GM18505 (cell line): Measurements from ENCODE around the gene MRPL52.
"Not testable (repeated sequence)": the region's sequence is repeated elsewhere in the genome, so short reads cannot be mapped to it uniquely, and the experiment has no call there.

ENCODE experiments used
- ATAC-seq: cut with Tn5 transposase; IDR thresholded peaks from one replicate; pipeline ENCODE4 v1.9.1; 2021; ENCODE audit not compliant: unreplicated experiment
- POLR2A ChIP-seq: IDR thresholded peaks from 4 replicates; pipeline ENCODE4 v1.6.1; 2011; ENCODE audit warnings: borderline replicate concordance; ENCODE audit not compliant: insufficient read depth, insufficient read length; ENCODE audit errors: extremely low read depth

Gene MRPL52

DNA sequence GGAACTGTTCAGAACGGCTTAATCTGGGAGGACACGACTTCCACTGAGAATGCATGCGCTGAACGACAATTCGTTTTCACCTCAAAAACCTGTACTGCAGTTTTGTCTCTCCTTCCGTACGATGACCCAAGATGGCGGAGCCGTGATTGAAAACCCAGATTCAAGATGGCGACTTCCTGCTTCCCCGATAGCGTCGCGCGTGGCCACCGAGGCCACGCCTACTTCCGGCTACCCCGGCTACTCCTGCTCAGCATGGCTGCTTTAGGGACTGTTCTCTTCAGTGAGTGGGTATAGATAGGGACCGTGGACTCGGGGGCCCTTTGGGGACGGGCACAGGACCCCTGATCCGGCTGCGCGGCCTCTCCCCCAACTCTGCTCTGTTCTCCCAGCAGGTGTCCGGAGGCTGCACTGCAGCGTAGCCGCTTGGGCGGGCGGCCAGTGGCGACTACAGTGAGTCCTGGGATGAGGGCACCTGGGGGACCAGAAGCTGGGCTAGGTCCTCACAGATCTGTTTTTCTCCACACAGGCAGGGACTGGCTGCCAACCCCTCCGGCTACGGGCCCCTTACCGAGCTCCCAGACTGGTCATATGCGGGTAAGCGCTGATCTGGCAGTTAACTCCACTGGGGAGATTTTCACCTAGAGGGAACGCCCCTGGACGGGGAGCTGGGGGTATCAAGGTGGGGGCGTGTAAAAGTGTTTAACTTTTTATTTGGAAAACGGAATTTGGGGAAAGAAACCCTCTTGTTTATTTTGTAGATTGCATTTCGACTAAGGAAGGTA, at the start of gene MRPL52:
MRPL52 (plus strand) TSS at position 227 of the 782 bp plus-strand sequence; CDS start at position 253, 26 bp downstream.
- ATAC-seq, result peak; percentile 79
- TF ChIP-seq POLR2A, result peak; percentile 80

DNA sequence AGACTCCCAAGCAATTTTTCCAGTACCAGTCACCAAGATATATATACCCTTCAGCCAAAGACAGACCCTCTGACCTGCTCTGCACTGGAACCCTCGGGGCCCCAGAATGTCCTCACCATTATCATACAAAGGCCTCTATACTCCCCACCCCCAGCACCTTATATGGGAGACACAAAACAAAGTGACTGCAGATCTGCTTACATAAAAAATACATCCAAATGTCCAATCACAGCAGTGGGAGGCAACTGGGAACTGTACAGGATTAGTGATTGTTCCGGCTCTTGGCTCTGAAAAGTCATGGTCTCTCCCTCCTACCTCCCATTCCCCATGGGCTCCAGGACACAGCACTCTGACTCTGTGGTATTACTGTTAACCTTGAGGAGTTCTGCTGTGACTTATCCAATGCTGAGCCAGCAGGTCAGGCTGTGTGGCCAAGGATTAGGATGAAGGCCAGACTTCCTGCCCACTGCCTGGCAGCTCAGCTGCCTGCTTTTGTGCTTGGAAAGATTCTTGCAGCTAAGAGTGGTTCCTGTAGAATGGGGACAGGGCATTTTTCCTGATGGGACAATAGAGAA, 49.5 kb upstream of the MRPL52 start:
- no peak for TF ChIP-seq POLR2A
- no peak for ATAC-seq

DNA sequence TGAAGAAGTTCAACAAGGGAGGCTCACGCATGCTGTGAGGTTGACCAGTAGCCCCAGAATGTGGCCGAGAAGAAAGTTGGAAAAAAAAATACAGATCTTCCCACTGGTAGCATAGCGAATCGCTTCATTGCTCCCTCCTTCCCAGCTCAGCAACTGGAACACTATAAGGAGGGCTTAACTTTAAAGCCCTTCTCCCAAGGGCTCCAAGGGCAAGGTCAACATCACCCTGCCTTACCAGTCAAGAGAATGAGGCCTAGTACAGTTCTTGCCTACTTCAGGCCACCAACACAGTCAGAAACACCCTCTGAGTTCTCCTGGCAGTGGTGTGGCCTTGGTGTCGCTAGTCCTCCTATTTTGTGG, 48.8 kb upstream of the MRPL52 start:
- no peak for TF ChIP-seq POLR2A
- ATAC-seq, result no peak

DNA sequence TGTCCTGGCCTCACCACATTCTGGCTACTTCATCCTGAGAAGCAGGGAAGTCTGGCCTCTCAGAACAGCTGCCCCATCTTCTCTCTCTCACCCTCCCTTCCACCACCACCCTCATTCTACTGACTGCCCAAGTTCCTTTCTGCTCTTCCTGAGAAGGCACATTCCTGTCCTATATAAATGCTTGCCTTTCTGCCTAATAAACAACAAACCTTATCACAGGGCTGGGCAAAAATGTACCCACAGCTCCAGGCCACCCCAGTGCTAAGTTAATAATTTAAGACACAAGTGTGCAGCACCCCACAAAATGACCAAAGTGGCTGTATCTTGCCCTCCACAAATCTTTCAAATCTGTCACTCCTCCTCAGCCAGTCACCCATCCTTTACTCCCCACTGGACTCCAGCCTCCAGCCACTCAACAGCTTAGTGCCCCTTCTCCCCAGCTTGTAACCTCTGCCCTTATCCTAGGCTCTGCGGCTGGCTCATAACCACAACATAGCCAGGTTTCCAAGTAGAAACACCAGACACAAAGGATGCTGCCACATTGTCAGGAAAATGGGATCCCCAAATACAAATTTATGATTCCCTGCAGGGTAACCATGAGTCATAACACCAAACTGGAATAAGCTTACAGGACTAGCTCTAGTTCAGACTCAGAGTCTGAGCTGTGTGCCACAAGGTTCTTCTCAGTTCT, 48.2 kb upstream of the MRPL52 start:
- TF ChIP-seq POLR2A, result no peak
- ATAC-seq, result no peak

DNA sequence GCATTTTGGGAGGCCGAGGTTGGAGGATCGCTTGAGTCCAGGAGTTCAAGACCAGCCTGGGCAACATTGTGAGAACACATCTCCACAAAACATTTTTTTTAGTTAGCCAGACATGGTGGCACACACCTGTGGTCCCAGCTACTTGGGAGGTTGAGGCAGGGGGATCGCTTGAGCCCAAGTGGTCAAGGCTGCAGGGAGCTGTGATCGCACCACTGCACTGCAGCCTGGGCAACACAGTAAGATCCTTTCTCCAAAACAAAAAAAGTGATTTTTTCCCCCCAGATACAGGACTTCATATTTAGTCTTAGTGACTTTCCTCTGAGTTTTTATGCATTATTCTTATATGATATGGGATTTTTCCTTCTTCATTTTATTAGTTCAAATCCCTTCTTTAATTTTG, 43.0 kb upstream of the MRPL52 start:
- ATAC-seq, result no peak
- no peak for TF ChIP-seq POLR2A

DNA sequence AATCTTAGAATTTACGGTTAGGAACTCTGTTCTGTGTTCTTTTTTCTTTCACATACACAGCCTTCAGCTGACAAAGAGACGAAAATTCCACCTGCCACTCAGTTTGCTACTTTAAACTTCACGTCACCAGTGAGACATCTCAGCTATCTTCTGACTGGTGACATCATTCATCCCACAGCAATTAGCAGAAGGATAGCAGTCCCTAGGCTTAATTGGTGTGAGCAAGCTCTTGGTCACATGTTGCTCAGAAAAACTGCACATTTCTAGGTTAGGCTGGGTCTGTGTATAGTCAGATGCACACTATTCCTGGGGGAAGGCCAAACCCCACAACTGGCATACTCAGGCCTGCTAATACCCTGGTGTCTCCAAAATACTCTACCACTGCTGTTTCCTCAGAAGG, 38.4 kb upstream of the MRPL52 start:
- ATAC-seq, result no peak
- no peak for TF ChIP-seq POLR2A

DNA sequence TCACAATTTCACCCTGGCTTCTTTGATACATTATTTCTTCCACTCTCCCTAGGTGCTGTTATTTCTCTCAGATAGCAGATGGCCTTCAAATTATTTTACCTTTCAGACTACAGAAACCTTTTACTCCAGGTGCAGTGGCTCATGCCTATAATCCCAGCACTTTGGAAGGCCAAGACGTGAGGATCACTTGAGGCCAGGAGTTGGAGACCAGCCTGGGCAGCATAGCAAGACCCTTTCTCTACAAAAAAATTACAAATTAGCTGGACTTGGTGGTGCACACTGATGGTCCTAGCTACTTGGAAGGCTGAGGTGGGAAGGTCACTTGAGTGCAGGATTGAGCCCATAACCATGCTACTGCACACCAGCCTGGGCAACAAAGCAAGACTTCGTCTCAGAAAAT, 37.5 kb upstream of the MRPL52 start:
- no peak for ATAC-seq
- TF ChIP-seq POLR2A, result no peak

DNA sequence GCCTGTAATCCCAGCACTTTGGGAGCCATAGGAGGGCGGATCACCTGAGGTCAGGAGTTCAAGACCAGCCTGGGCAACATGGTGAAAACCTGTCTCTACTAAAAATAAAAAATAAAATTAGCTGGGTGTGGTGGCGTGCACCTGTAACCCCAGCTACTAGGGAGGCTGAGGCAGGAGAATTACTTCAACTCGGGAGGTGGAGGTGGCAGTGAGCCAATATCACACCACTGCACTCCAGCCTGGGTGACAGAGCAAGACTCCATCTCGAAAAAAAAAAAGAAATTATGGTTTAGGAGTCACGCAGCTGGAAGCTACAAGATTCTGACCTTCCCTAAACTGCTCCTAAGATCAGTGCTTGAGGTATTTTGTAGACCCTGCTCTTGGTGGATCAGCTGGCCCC, 36.1 kb upstream of the MRPL52 start:
- ATAC-seq, result not testable (repeated sequence)

DNA sequence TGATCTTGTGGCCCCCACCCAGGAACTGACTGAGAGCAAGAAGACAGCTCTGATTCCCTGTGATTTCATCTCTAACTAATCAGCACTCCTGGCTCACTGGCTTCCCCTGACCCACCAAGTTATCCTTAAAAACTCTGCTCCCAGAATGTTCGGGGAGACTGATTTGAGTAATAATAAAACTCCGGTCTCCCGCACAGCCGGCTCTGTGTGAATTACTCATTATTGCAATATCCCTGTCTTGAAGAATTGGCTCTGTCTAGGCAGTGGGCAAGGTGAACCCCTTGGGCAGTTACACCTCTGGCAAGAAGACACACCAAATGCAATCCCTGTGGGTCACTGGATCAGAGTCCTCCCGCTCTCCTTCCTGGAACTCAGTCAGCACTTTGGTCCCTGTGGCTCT, 35.7 kb upstream of the MRPL52 start:
- TF ChIP-seq POLR2A, result no peak
- no peak for ATAC-seq

DNA sequence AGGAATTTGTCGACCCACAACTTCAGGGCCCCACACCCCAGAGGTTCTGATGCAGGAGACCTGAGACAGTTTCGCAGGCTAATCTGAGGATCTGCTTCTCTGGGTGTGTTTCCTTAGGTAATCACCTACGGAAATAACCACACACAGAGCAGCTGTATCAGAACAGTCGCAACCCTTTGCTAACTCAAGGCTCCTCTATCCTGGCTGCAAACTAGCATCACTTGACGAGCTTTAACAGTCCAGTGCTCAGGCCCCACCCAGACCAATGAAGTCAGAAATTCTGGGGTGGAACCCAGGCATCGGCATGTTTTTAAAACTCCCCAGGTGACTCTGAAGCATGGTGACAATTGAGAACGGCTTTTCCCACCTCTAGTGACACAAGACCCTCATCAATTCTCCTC, 35.1 kb upstream of the MRPL52 start:
- peak; percentile 49 for ATAC-seq
- TF ChIP-seq POLR2A, result peak; percentile 57

DNA sequence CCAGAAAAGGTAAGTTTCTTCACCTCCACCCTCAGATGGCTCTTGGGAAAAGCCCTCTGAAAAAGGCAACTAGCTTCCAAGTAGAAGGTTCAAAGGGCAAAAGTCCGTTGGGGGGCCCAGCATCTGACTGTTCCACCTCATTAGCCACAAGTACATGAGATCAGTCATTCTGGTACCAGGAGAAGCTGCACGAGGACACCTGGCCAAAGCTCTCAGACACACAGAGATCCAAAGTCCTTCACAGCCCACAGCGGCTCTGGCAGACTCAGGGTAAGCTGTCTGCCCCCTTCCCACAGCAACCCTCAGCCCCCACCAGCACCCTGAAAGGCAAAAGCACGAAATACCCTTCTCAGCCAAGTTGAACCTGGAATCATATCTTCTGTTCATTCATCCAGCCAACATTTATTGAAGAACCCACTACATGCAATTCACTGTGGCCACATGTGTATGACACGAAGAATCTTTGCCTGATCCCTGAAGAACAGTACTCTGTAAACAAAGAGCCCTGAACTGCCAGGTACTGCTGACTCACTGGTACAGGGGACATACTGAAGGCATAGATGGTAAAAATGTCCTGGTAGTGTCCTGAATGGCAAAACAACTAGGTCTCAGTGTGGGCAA, 33.5 kb upstream of the MRPL52 start:
- no peak for ATAC-seq
- TF ChIP-seq POLR2A, result peak; percentile 44

DNA sequence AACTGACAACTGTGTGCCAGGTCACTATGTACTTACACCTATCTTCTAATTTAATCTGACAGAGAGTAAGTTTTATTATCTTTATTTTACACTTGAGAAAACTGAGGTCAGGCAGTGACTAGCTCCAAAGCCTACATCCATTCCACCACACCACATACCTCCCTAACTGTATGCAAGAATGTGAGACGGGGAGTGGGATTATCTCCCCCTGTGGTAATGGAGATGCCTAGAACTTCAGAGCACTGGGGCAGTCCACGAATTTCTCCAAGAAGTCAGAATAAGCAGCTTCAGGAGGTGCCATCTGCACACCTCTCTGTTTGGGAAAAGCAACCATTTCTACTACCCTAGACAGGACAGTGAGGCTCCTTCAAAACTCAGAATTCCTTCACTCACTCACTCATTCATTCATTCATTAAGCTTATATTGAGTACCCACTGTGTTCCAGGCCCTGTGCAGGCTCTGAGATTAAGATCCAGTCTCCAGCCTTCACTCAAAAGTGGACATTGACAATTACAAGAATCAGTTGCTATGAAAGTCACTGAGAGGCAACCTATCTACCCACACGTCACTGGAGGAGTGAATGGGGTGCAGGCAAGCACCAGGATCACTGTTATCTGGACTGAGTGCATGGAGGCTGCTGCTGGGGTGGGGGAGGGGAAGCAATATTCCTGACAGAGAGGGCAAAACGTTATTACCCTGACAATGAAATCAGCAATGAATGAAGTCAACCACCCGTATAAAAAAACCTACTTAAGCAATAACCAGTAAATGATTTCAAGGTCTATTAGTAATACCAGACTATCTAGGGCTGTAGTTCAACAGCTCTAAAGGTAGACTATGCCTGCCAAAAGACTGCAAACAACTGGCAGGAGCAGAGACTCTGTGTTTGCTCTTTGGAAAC, 32.4 kb upstream of the MRPL52 start:
- no peak for TF ChIP-seq POLR2A

DNA sequence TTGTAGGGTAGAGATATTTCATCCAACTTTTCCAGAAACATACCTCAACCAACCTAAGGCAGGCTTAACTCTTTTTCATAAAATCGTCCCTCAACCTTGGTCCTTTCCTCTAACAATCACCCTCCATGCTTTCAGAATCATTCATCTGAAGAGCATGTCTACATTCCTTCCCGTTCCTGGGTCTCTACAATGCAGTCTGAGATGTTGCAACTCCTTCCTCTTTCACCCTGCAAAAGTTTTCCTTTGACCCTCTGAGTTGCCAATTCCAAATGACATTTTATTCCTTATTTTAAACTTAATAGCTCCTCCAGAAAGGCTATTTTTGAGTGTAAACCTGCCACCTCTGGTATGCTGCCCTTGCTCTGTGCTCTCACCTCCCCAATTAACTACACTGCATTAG, 31.2 kb upstream of the MRPL52 start:
- no peak for ATAC-seq
- TF ChIP-seq POLR2A, result no peak

More for the DNA sequence above, 32.4 kb upstream of the MRPL52 start:
- no peak for ATAC-seq
